ENCODE data around the gene PADI6.
A peak's percentile ranks its signal among the peaks of the same experiment; 100 is the strongest.

PADI6 gene

DNA sequence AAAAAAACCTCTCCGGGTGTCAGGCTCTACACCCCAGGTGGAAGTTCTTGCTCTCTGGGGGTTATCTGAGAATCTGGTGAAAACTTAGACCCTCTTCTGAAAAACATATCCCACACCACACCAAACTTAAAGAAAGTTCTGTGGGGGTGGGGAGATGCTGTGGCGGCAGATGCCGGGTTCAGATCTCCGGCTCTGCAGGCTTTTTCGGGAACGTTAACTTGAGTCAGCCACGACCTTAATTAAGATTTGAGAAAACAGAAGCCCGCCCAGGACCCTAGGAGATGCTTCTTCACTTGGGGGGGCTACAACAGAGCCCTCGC lies 65.2 kb downstream of the PADI6 start:
- no peak for DNase-seq

DNA sequence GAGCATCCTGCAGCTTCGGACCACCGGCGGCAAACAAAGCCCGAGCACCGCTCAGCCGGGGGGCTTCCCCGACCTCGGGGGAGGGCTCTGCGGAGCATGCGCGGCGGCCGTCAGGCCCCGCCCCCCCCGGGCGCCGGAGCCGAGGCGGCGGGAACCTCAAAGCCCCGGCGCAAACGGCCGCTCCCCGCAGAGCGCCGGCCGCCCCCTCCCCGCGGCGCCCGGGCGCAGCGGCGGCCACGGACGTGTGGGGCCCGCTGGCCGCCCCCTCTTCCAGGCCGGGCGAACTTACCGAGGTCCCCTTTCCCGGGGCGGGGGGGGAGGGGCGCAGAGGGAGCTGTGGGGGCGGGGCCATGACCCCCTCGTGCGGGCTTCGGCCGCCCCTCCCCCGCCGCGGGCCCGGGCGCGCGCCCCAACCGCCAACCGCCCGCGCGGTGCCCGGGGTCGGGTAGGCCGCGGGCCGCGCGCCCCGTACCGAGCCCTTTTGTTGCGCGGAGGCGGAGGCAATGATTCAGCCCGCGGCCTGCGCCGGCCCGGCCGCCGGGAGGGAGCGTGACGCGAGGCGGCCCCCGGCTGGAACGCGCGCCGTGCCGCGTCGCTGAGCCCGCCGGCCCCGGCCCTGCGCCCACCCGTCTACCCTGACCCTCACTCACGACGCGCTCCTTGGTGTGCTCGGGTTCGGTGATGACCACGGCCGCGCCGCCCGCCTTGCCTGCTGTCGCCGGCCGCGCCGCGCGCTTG lies 65.8 kb downstream of the PADI6 start:
- peak; percentile 44 for DNase-seq

DNA sequence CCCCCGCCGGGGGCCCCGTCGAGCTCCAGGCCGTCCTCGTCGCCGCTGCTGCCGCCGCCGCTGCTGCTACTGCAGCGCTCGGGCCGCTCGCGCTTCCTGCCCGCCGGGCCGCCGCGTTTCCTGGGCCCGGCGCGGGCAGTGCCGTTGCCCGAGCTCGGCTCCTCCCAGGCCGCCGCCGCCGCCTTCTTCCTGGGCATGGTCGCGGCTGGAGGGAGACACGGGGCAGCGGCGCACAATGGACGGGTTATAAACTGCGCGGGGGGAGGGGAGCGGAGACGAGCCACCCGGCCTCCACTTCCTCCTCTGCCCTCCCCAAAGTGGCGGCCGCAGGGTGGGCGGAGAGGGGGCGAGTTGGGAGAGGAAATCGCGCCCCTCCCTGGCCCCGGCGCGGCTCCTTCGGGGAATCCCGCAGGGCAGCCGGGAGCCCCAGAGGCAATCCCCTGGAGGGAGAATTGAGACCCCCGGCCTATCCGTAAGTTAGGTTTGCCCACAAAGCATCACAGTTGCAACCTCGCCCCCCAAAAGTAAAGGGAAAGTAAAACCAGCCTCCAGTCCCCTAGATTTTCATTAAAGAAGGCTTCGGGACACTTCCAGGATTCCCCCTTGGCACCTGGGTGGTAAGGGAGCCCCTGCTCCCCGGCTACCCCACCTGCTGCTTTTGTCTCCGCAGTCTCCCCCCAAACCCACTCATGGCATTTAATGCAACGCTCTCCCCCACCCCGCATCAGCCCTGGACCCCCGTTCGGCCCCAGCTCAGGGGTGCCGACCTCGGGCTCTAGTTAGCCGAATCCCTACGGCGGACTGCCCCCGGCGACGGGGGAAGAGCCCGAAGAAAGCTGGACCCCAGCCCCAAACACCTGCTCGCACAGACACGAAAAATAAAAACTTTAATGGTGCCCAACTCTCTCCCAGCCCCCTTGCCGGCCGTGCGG lies 66.6 kb downstream of the PADI6 start:
- peak; percentile 63 for DNase-seq

DNA sequence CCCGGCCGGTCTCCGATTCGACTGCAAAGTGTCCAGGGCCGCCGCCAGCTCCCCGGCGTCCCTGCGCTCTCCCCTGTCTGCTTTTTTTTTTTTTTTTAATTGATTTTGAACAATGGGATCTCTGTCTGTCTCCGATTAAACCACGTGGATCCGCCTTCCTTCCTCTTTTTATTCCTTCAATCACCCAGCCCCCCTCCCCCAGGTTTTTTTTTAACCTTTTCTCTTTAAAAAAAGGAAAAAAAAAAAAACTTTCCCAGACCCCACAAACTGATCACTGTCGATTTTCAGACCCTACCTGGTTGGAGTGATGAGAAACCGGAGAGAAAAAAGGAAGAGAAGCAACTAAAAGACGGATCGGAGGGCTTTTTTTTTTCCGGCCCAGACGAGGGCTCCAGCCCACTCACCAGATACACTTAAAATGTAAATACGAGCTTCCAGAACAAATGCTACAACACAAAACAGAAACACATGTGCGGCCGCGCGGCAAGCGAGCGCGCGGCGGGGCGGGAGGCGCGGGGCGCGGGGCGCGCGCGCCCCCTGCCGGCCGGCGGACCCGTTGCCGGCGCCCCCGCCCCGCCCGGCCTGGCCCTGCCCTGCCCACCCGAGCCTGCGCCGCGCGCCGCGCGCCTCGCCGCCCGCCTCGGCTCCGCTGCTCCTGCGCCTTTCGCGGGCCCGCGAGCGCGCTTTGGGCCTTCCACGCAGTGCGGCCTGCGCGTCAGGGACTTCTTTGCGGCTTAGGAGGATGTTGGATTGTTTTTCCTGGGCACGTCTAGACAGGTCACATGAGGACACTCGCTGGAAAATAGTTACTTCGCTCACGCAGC lies 67.5 kb downstream of the PADI6 start, which contains the start of gene RCC2:
RCC2 (minus strand) TSS at position 428 of the 824 bp plus-strand sequence. CDS start 1,163 bp downstream, outside the sequence.
- peak; percentile 80 for DNase-seq

GRCh38 chr1:17440074-17440826 lies 68.3 kb downstream of the PADI6 start:
- DNase-seq, result no peak

DNA sequence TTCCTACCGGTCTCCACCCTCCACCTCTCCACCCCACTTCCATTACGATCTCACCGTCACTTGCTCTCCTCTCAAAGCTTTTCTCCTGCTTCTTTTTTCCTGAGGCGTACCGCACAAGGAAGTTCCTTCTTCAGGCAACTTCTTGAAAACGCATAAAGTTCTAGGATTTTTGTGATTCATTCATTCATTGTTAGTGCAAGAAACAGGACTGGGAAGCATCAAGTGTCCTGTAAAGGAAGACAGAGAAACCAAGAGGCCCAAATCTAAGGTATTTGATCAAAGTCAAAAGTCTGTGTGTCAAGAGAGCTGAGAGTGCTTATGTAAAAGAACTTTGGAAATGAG lies 68.8 kb downstream of the PADI6 start:
- no peak for DNase-seq

DNA sequence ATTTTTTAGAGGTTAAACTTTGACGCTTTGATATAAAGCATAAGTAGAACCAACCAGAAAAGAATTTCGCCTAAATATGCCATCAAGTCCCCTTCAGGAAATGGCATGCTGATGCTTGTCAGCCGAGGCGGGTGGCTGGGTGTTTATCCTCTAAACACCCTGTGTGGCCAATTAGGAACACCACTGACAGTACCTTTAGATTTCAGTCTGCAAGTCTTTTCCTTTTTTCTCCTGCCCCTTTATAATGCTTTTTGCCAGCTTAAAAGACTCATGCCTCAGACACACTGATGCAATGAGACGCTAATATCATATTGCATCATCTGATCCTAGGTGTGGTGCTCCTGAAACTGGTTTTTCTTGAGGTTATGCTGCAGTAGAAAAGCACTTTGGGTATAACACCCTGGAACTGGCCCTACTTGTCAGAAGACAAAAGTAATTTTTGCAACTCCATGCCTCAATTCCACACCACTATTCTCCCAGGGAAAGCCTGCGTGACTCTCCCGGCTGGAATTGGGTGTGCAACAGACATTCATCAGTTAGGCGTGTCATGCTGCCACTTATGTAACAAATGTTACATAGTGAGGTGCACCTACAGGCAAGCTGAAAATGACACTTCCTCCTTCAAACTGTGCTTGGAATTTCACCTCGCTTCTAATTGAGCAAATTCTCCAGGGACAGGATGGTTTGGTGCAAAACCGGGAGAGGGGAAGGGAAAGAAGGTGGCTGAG lies 69.4 kb downstream of the PADI6 start:
- DNase-seq, result peak; percentile 73

- no peak for DNase-seq
Observed at GRCh38 chr1:17441993-17442357, 70.0 kb downstream of the PADI6 start.

DNA sequence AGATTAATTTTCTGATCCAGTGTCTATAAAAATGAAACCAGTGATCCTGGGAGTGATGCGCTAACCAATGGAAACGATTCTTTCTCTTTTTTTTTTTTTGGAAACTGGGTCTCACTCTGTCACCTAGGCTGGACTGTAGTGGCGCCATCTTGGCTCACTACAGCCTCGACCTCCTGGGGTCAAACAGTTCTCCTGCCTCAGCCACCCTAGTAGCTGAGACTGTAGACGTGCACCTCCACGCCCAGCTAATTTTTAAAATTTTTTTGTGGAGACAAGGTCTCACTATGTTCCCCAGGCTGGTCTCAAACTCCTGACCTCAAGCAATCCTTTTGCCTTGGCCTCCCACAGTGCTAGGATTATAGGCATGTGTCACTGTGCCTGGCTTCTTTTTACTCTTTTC lies 70.8 kb downstream of the PADI6 start:
- no peak for DNase-seq

GRCh38 chr1:17447501-17447992 lies 75.6 kb downstream of the PADI6 start:
- no peak for DNase-seq
